Measurements from ENCODE around the gene TPP1.

DNA sequence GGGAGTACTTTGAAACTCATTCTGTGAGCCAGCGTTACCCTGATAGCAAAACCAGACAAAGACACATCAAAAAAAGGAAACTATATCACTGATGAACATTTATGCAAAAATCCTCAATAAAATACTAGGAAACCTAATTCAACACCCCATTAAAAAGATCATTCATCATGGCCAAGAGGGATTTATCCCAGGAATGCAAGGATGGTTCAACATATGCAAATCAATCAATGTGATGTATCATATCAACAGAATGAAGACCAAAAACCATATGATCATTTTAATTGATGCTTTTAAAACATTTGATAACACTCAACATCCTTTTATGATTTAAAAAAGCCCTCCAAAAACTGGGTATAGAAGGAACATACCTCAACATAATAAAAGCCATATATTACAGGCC is 35.6 kb downstream of the TPP1 start:
- TF ChIP-seq GATA3 (IDR thresholded peaks at IDR 0.05; ENCODE audit: low read depth, low read length) (no peak), GATA2 (IDR thresholded peaks at IDR 0.05; ENCODE audit: low read depth, low read length) (no peak)

Data from SH-SY5Y (cell line).